ENCODE measurements around the gene PRXL2C. TPM values are rescaled to one million over a fixed set of nuclear protein-coding genes. Genes with fewer than 3 reads are reported as not detected.
"Not testable (repeated sequence)": the region's sequence is repeated elsewhere in the genome, so short reads cannot be mapped to it uniquely, and the experiment has no call there.

Gene PRXL2C
- total RNA-seq, 5 donors from 2014 or later (not counting 1 experiment from before 2014, with no cell fraction given): 9.3 to 17.0 (median 11.2) TPM

GRCh38 chr9:96617439-96618185 is 37.5 kb downstream of the PRXL2C start:
- no peaks in the 10 kb centered on the region for H3K36me3 Mint-ChIP-seq
- ChIA-PET POLR2A (no interaction called here), CTCF (no interaction called here)
- H3K4me1 ChIP-seq (ENCODE audit: control insufficient read depth in 1 of 2, extremely low read depth in 1 of 2, insufficient read depth in 2 of 2, low read length in 2 of 2): peaks cover 0 to 13% of the 10 kb centered on the region in 2 experiments
- no peak overlapping the region for H3K27ac Mint-ChIP-seq
- H3K27ac ChIP-seq (ENCODE audit: low read length): no peak overlapping the region
- WGBS (ENCODE audit: insufficient coverage): 93% methylated on average over 17 of the region's 22 CpGs
- H3K27me3 Mint-ChIP-seq: peaks cover 56 to 57% of the 10 kb centered on the region in 2 donors
- ATAC-seq (replicated peaks in 1 of 4) (no peak), DNase-seq (no peak)
- H3K9me3 Mint-ChIP-seq: no peaks in the 10 kb centered on the region
- H3K4me3 ChIP-seq (ENCODE audit: control insufficient read depth in 1 of 2, extremely low read depth in 1 of 2, low read length in 1 of 2): no peak overlapping the region
- H3K27me3 ChIP-seq (replicated peaks in 1 of 2; ENCODE audit: control insufficient read depth in 2 of 2, extremely low read depth in 1 of 2, insufficient read depth in 2 of 2, low read length in 1 of 2): peaks cover 3 to 45% of the 10 kb centered on the region in 2 experiments
- H3K4me1 Mint-ChIP-seq: peaks cover 4 to 16% (median 8%) of the 10 kb centered on the region in 3 donors
- H3K36me3 ChIP-seq (ENCODE audit: control insufficient read depth in 2 of 2, extremely low read depth in 1 of 2, insufficient read depth in 1 of 2, low read length in 1 of 2): no peaks in the 10 kb centered on the region
- H3K9me3 ChIP-seq: no peaks in the 10 kb centered on the region
- peak overlapping the region; percentile 55 to 68 (median 58) for H3K4me3 Mint-ChIP-seq

GRCh38 chr9:96616817-96617438 is 38.2 kb downstream of the PRXL2C start:
- H3K36me3 ChIP-seq (ENCODE audit: control insufficient read depth in 2 of 2, extremely low read depth in 1 of 2, insufficient read depth in 1 of 2, low read length in 1 of 2): no peaks in the 10 kb centered on the region
- ChIA-PET POLR2A (no interaction called here), CTCF (no interaction called here)
- no peak overlapping the region for H3K27ac Mint-ChIP-seq
- no peaks in the 10 kb centered on the region for H3K9me3 ChIP-seq
- H3K4me3 ChIP-seq (ENCODE audit: control insufficient read depth in 1 of 2, extremely low read depth in 1 of 2, low read length in 1 of 2): no peak overlapping the region
- DNase-seq (no peak), ATAC-seq (replicated peaks in 1 of 4) (no peak)
- peaks cover 3 to 44% of the 10 kb centered on the region in 2 experiments for H3K27me3 ChIP-seq (replicated peaks in 1 of 2; ENCODE audit: control insufficient read depth in 2 of 2, extremely low read depth in 1 of 2, insufficient read depth in 2 of 2, low read length in 1 of 2)
- no CpG with 5 or more reads among the region's 7 CpGs for WGBS (ENCODE audit: insufficient coverage)
- no peaks in the 10 kb centered on the region for H3K9me3 Mint-ChIP-seq
- peaks cover 4 to 16% (median 8%) of the 10 kb centered on the region in 3 donors for H3K4me1 Mint-ChIP-seq
- no peaks in the 10 kb centered on the region for H3K36me3 Mint-ChIP-seq
- H3K27me3 Mint-ChIP-seq: peaks cover 57 to 59% of the 10 kb centered on the region in 2 donors
- H3K27ac ChIP-seq (ENCODE audit: low read length): no peak overlapping the region
- H3K4me1 ChIP-seq (ENCODE audit: control insufficient read depth in 1 of 2, extremely low read depth in 1 of 2, insufficient read depth in 2 of 2, low read length in 2 of 2): peaks cover 0 to 13% of the 10 kb centered on the region in 2 experiments
- no peak overlapping the region for H3K4me3 Mint-ChIP-seq

GRCh38 chr9:96615411-96615810 is 39.7 kb downstream of the PRXL2C start:
- Histone ChIP-seq H3K9me3 (no peaks in the 10 kb centered on the region), H3K4me3 (ENCODE audit: control insufficient read depth in 1 of 2, extremely low read depth in 1 of 2, low read length in 1 of 2) (no peak overlapping the region), H3K4me1 (ENCODE audit: control insufficient read depth in 1 of 2, extremely low read depth in 1 of 2, insufficient read depth in 2 of 2, low read length in 2 of 2) (peaks cover 0 to 13% of the 10 kb centered on the region in 2 experiments), H3K36me3 (ENCODE audit: control insufficient read depth in 2 of 2, extremely low read depth in 1 of 2, insufficient read depth in 1 of 2, low read length in 1 of 2) (no peaks in the 10 kb centered on the region), H3K27ac (ENCODE audit: low read length) (no peak overlapping the region), H3K27me3 (replicated peaks in 1 of 2; ENCODE audit: control insufficient read depth in 2 of 2, extremely low read depth in 1 of 2, insufficient read depth in 2 of 2, low read length in 1 of 2) (peaks cover 2 to 36% of the 10 kb centered on the region in 2 experiments)
- 85% methylated on average over 5 of the region's 6 CpGs for WGBS (ENCODE audit: insufficient coverage)
- peaks cover 49 to 60% of the 10 kb centered on the region in 2 donors for H3K27me3 Mint-ChIP-seq
- peaks cover 4 to 12% (median 7%) of the 10 kb centered on the region in 3 donors for H3K4me1 Mint-ChIP-seq
- H3K27ac Mint-ChIP-seq: no peak overlapping the region
- H3K4me3 Mint-ChIP-seq: no peak overlapping the region
- POLR2A ChIA-PET: no interaction called here
- no peak for DNase-seq
- no peaks in the 10 kb centered on the region for H3K36me3 Mint-ChIP-seq
- H3K9me3 Mint-ChIP-seq: no peaks in the 10 kb centered on the region
- CTCF ChIA-PET: no interaction called here
- ATAC-seq (replicated peaks in 1 of 4): no peak

GRCh38 chr9:96614664-96615063 is 40.5 kb downstream of the PRXL2C start:
- H3K27ac Mint-ChIP-seq; ATAC-seq (replicated peaks in 1 of 4); DNase-seq; H3K4me3 ChIP-seq (ENCODE audit: control insufficient read depth in 1 of 2, extremely low read depth in 1 of 2, low read length in 1 of 2); H3K4me1 ChIP-seq (ENCODE audit: control insufficient read depth in 1 of 2, extremely low read depth in 1 of 2, insufficient read depth in 2 of 2, low read length in 2 of 2); POLR2A ChIA-PET; H3K4me3 Mint-ChIP-seq; H3K4me1 Mint-ChIP-seq; H3K27ac ChIP-seq (ENCODE audit: low read length); H3K9me3 ChIP-seq; H3K36me3 ChIP-seq (ENCODE audit: control insufficient read depth in 2 of 2, extremely low read depth in 1 of 2, insufficient read depth in 1 of 2, low read length in 1 of 2); H3K9me3 Mint-ChIP-seq; H3K36me3 Mint-ChIP-seq: not testable (repeated sequence)
- no CpG with 5 or more reads among the region's 4 CpGs for WGBS (ENCODE audit: insufficient coverage)
- H3K27me3 Mint-ChIP-seq: peaks cover 44 to 58% of the 10 kb centered on the region in 2 donors
- peaks cover 0 to 30% of the 10 kb centered on the region in 2 experiments for H3K27me3 ChIP-seq (replicated peaks in 1 of 2; ENCODE audit: control insufficient read depth in 2 of 2, extremely low read depth in 1 of 2, insufficient read depth in 2 of 2, low read length in 1 of 2)
- CTCF ChIA-PET: interaction anchor here in 1 of 2 donors (0.7 kb wide), 1 partner anchor 138 kb away, joined by 3 read pairs; no protein-coding TSS in a partner anchor

GRCh38 chr9:96612966-96613589 is 42.0 kb downstream of the PRXL2C start:
- POLR2A ChIA-PET: interaction anchor here in 1 of 2 donors (0.6 kb wide), 1 partner anchor 130 kb away, joined by 4 read pairs; no protein-coding TSS in a partner anchor
- Mint-ChIP-seq H3K4me3 (no peak overlapping the region), H3K4me1 (peaks cover under 1 to 1% (median 1%) of the 10 kb centered on the region in 3 donors), H3K27ac (no peak overlapping the region), H3K9me3 (no peaks in the 10 kb centered on the region), H3K27me3 (peaks cover 46 to 64% of the 10 kb centered on the region in 2 donors), H3K36me3 (no peaks in the 10 kb centered on the region)
- Histone ChIP-seq H3K4me1 (ENCODE audit: control insufficient read depth in 1 of 2, extremely low read depth in 1 of 2, insufficient read depth in 2 of 2, low read length in 2 of 2) (no peaks in the 10 kb centered on the region), H3K9me3 (no peaks in the 10 kb centered on the region), H3K36me3 (ENCODE audit: control insufficient read depth in 2 of 2, extremely low read depth in 1 of 2, insufficient read depth in 1 of 2, low read length in 1 of 2) (no peaks in the 10 kb centered on the region), H3K27me3 (replicated peaks in 1 of 2; ENCODE audit: control insufficient read depth in 2 of 2, extremely low read depth in 1 of 2, insufficient read depth in 2 of 2, low read length in 1 of 2) (peaks cover 0 to 18% of the 10 kb centered on the region in 2 experiments), H3K27ac (ENCODE audit: low read length) (no peak overlapping the region), H3K4me3 (ENCODE audit: control insufficient read depth in 1 of 2, extremely low read depth in 1 of 2, low read length in 1 of 2) (no peak overlapping the region)
- CTCF ChIA-PET: interaction anchor here in 1 of 2 donors (0.6 kb wide), 1 partner anchor 286 kb away, joined by 3 read pairs; no protein-coding TSS in a partner anchor
- WGBS (ENCODE audit: insufficient coverage): no CpG with 5 or more reads among the region's 1 CpG
- DNase-seq (no peak), ATAC-seq (replicated peaks in 1 of 4) (no peak)

All from T-cell (primary cell).